Loucy (cell line): Measurements from ENCODE around the gene CPD.
"Not testable (repeated sequence)": the region's sequence is repeated elsewhere in the genome, so short reads cannot be mapped to it uniquely, and the experiment has no call there.

Experiments used
- H2AFZ ChIP-seq: fragments of 200-600 bp; sonication (generic); 2 replicates; pipeline ENCODE4 v1.6.0; 2016; ENCODE audit warnings: antibody characterized with exemption, mild to moderate bottlenecking, low read length, moderate library complexity
- H3F3A ChIP-seq: fragments of 200-600 bp; 2 replicates; pipeline ENCODE4 v1.6.0; 2016; ENCODE audit warnings: antibody characterized with exemption, low read depth, mild to moderate bottlenecking
- H3K27me3 ChIP-seq: fragments of 200-600 bp; sonication (generic); 2 replicates; pipeline ENCODE4 v1.6.1; 2014; ENCODE audit warnings: low read length, mild to moderate bottlenecking; ENCODE audit not compliant: insufficient read depth, poor library complexity, severe bottlenecking
- H3K36me3 ChIP-seq: fragments of 200-600 bp; sonication (generic); 2 replicates; pipeline ENCODE4 v1.6.1; 2016; ENCODE audit warnings: low read length; ENCODE audit not compliant: insufficient read depth
- H3K4me1 ChIP-seq: fragments of 200-600 bp; sonication (generic); 2 replicates; pipeline ENCODE4 v1.5.1; 2014; ENCODE audit warnings: low read length, mild to moderate bottlenecking; ENCODE audit not compliant: insufficient read depth, poor library complexity, severe bottlenecking
- H3K4me2 ChIP-seq: fragments of 200-600 bp; sonication (generic); 2 replicates; pipeline ENCODE4 v1.6.0; 2014; ENCODE audit warnings: antibody characterized with exemption, low read length, low read depth, mild to moderate bottlenecking; ENCODE audit not compliant: poor library complexity, severe bottlenecking
- H3K4me3 ChIP-seq: fragments of 200-600 bp; sonication (generic); 2 replicates; pipeline ENCODE4 v1.5.1; 2014; ENCODE audit warnings: low read length, mild to moderate bottlenecking, mixed read lengths; ENCODE audit not compliant: poor library complexity, severe bottlenecking
- H3K79me2 ChIP-seq: fragments of 200-600 bp; sonication (generic); 2 replicates; pipeline ENCODE4 v1.6.1; 2014; ENCODE audit warnings: low read length; ENCODE audit not compliant: insufficient read depth
- H3K9ac ChIP-seq: fragments of 200-600 bp; sonication (generic); 2 replicates; pipeline ENCODE4 v1.6.0; 2014; ENCODE audit warnings: mild to moderate bottlenecking, low read depth, low read length, moderate library complexity; ENCODE audit not compliant: poor library complexity, severe bottlenecking
- H3K9me2 ChIP-seq: fragments of 200-600 bp; sonication (generic); replicated peaks from 2 replicates; pipeline ENCODE4 v1.6.1; 2016; ENCODE audit warnings: low read depth, low read length, mixed read lengths
- H3K9me3 ChIP-seq: fragments of 200-600 bp; sonication (generic); 2 replicates; pipeline ENCODE4 v1.6.1; 2014; ENCODE audit warnings: mild to moderate bottlenecking, antibody characterized with exemption, low read length, low read depth; ENCODE audit not compliant: insufficient read depth
- H4K20me1 ChIP-seq: fragments of 200-600 bp; sonication (generic); 2 replicates; pipeline ENCODE4 v1.6.0; 2014; ENCODE audit warnings: antibody characterized with exemption, low read length, mild to moderate bottlenecking; ENCODE audit not compliant: insufficient read depth, poor library complexity, severe bottlenecking
- EZH2phosphoT487 ChIP-seq: fragments of 200-600 bp; IDR thresholded peaks from 2 replicates; pipeline ENCODE4 v1.6.1; 2018; ENCODE audit warnings: antibody characterized with exemption, mild to moderate bottlenecking, moderate library complexity, borderline replicate concordance
- TF ChIP-seq, protein P1 (sequence below): fragments of 200-600 bp; sonication (generic); conservative IDR thresholded peaks from 2 replicates; pipeline ENCODE4 v1.5.1; 2014; ENCODE audit warnings: mild to moderate bottlenecking, antibody characterized with exemption, low read length

Gene CPD

DNA sequence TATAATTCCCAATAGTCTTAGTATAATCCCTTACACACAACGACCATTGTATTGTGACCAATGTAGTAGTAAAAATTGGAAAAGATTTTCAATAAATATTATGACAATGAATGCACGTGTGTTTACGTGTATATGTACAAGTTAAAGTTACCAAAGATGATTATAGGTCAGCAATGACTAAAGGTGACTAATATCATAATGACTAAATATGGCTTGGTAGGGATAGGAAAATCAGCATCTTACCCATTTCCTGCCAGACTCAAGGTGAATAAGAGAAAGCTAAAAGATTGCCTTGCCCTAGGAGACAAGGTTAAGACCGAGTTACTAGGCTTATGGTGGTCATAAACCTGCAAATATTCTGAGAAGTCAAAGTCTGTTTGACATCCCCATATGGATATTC is 34.4 kb downstream of the CPD start:
- Histone ChIP-seq H3K4me2 (no peak overlapping the region), H2AFZ (no peak overlapping the region), H3K79me2 (no peaks in the 10 kb centered on the region), H3K4me1 (no peaks in the 10 kb centered on the region), H3K9me3 (no peaks in the 10 kb centered on the region), H3F3A (no peaks in the 10 kb centered on the region), H3K36me3 (no peaks in the 10 kb centered on the region), H3K4me3 (no peak overlapping the region), H3K27me3 (no peaks in the 10 kb centered on the region), H3K9me2 (no peaks in the 10 kb centered on the region), H4K20me1 (no peaks in the 10 kb centered on the region), H3K9ac (no peak overlapping the region)
- no peak for TF ChIP-seq EZH2phosphoT487
- TF ChIP-seq, protein P1, sequence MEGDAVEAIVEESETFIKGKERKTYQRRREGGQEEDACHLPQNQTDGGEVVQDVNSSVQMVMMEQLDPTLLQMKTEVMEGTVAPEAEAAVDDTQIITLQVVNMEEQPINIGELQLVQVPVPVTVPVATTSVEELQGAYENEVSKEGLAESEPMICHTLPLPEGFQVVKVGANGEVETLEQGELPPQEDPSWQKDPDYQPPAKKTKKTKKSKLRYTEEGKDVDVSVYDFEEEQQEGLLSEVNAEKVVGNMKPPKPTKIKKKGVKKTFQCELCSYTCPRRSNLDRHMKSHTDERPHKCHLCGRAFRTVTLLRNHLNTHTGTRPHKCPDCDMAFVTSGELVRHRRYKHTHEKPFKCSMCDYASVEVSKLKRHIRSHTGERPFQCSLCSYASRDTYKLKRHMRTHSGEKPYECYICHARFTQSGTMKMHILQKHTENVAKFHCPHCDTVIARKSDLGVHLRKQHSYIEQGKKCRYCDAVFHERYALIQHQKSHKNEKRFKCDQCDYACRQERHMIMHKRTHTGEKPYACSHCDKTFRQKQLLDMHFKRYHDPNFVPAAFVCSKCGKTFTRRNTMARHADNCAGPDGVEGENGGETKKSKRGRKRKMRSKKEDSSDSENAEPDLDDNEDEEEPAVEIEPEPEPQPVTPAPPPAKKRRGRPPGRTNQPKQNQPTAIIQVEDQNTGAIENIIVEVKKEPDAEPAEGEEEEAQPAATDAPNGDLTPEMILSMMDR = no peak

DNA sequence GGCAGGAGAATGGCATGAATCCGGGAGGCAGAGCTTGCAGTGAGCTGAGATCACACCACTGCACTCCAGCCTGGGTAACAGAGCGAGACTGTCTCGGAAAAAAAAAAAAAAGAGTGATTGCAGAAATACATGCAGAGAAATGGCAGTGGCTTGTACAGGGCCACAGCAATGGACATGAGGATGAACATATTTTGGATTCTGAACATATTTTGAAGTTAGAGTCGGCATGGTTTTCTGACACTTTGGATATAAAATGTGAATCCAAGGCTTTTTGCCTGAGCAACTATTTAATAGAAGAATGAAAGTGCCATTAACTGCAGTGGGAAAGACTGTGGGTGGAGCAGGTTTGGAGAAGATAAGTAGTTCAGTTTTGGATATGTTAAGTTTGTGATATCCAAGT is 35.8 kb downstream of the CPD start:
- H4K20me1 ChIP-seq = no peaks in the 10 kb centered on the region
- H3K9me3 ChIP-seq = no peaks in the 10 kb centered on the region
- H3F3A ChIP-seq = no peaks in the 10 kb centered on the region
- H3K9ac ChIP-seq = no peak overlapping the region
- no peaks in the 10 kb centered on the region for H3K79me2 ChIP-seq
- H3K4me3 ChIP-seq = no peak overlapping the region
- H3K4me1 ChIP-seq = no peaks in the 10 kb centered on the region
- H3K27me3 ChIP-seq = no peaks in the 10 kb centered on the region
- no peak overlapping the region for H2AFZ ChIP-seq
- TF ChIP-seq, protein P1 = no peak
- no peak for TF ChIP-seq EZH2phosphoT487
- H3K4me2 ChIP-seq = no peak overlapping the region
- no peaks in the 10 kb centered on the region for H3K9me2 ChIP-seq
- no peaks in the 10 kb centered on the region for H3K36me3 ChIP-seq

DNA sequence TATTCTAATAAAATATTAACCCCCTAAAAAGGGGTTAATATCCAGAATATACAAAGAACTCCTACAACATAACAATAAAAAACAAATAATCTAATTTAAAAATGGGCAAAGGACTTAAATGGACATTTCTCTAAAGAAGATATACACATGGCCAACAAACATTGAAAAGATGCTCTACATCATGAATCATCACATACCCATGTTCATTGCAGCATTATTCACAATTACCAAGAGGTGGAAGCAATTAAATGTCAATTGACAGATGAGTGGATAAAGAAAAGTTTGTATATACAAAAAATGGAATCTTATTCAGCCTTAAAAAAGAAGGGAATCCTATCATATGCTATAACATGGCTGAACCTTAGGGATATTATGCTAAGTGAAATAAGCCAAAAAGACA is 36.8 kb downstream of the CPD start:
- Histone ChIP-seq H3K9me3 (no peaks in the 10 kb centered on the region), H3F3A (no peaks in the 10 kb centered on the region)

DNA sequence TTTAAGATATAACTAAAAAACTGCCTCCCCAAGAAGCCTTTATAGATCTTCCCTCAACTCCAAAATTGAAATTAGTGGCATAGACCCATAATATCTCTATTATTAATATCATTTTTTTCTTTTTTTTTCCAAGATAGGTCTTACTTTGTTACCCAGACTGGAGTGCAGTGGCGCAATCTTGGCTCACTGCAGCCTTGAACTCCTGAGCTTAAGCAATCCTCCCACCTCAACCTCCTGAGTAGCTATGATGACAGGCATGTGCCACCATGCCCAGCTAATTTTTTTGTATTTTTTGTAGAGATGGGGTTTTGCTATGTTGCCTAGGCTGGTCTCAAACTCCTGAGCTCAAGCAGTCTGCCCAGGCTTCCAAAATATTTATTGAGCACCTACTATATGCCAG is 39.3 kb downstream of the CPD start:
- not testable (repeated sequence) for H3K9me3 ChIP-seq, H4K20me1 ChIP-seq, H3K9ac ChIP-seq, H3K9me2 ChIP-seq, H3K27me3 ChIP-seq, H3K4me2 ChIP-seq, H3K4me3 ChIP-seq, H2AFZ ChIP-seq, H3K79me2 ChIP-seq, H3F3A ChIP-seq, H3K4me1 ChIP-seq
- peaks cover 17% of the 10 kb centered on the region; the same call in 1 of the 2 replicates for H3K36me3 ChIP-seq

More for the DNA sequence above, 36.8 kb downstream of the CPD start:
- Histone ChIP-seq H3K9ac (no peak overlapping the region), H3K36me3 (no peaks in the 10 kb centered on the region), H3K27me3 (no peaks in the 10 kb centered on the region), H4K20me1 (no peaks in the 10 kb centered on the region), H3K79me2 (no peaks in the 10 kb centered on the region), H3K4me2 (no peak overlapping the region), H3K4me1 (no peaks in the 10 kb centered on the region), H3K9me2 (no peaks in the 10 kb centered on the region), H2AFZ (no peak overlapping the region), H3K4me3 (no peak overlapping the region)
- no peak for TF ChIP-seq EZH2phosphoT487
- TF ChIP-seq, protein P1 = no peak
